Endothelial cell (in vitro differentiated cells): ENCODE data around the gene AMPD2. TPM values are rescaled to one million over a fixed set of nuclear protein-coding genes. Genes with fewer than 3 reads are reported as not detected.
"Not testable (repeated sequence)": the region's sequence is repeated elsewhere in the genome, so short reads cannot be mapped to it uniquely, and the experiment has no call there.

Experiments
- DNase-seq: peaks from one replicate; pipeline ENCODE4 v3.0.0; 2021; ENCODE audit warnings: low spot score
- H3K27ac Mint-ChIP-seq: one replicate; pipeline ENCODE4 v1.8.0; 2021; ENCODE audit warnings: mixed read lengths, inconsistent platforms; ENCODE audit not compliant: unreplicated experiment
- H3K27me3 Mint-ChIP-seq: one replicate; pipeline ENCODE4 v1.8.0; 2021; ENCODE audit warnings: mild to moderate bottlenecking, moderate library complexity, mixed read lengths, inconsistent platforms; ENCODE audit not compliant: unreplicated experiment
- H3K36me3 Mint-ChIP-seq: one replicate; pipeline ENCODE4 v1.8.0; 2021; ENCODE audit warnings: mild to moderate bottlenecking, low read depth, mixed read lengths, inconsistent platforms; ENCODE audit not compliant: unreplicated experiment
- H3K4me1 Mint-ChIP-seq: one replicate; pipeline ENCODE4 v1.8.0; 2021; ENCODE audit warnings: mild to moderate bottlenecking, mixed read lengths, inconsistent platforms; ENCODE audit not compliant: unreplicated experiment
- H3K4me3 Mint-ChIP-seq: one replicate; pipeline ENCODE4 v1.8.0; 2021; ENCODE audit warnings: mild to moderate bottlenecking, mixed read lengths, inconsistent platforms; ENCODE audit not compliant: unreplicated experiment
- H3K9me3 Mint-ChIP-seq: one replicate; pipeline ENCODE4 v1.8.0; 2021; ENCODE audit warnings: mixed read lengths, inconsistent platforms; ENCODE audit not compliant: unreplicated experiment
- total RNA-seq: library from RNA; stranded (reverse); fragmentation: NEBNext Ultra II Directional; extraction: Animal tissue kit (Norgen Biotek cat#: 25700); gene quantifications from one replicate; pipeline ENCODE4 v1.2.1, GENCODE V29; 2021; ENCODE audit not compliant: unreplicated experiment
- TF ChIP-seq, protein P1 (sequence below): fragments of 200-600 bp; sonication (generic); IDR thresholded peaks from one replicate; pipeline ENCODE4 v1.5.0; 2021; ENCODE audit warnings: antibody characterized with exemption; ENCODE audit not compliant: unreplicated experiment

Gene AMPD2
- total RNA-seq, 1 donor from 2014 or later = 92.7 TPM

DNA sequence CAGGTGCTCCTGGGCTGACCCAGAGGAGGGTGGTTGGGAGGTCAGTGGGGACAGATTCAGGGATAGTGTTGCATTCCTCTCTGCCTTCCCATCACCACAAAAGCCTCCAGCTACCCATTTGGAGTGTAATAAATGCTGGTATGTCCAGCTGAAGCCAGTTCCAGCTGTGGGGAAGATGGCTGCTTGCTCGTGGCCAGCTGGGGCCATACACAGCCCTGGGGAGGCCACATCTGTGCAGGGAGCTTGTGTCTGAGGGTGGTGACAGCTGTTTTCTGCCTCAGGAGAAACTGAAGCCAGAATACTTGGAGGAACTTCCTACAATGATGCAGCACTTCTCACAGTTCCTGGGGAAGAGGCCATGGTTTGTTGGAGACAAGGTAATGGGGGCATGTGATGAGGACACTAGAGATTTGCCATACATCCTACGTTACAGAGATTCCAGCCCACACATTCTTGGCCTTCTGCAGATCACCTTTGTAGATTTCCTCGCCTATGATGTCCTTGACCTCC, 39.0 kb downstream of the AMPD2 start:
- peaks cover 5% of the 10 kb centered on the region for H3K36me3 Mint-ChIP-seq
- no peak for DNase-seq
- peak overlapping the region; percentile 5 for H3K4me3 Mint-ChIP-seq
- H3K27me3 Mint-ChIP-seq = peaks cover 8% of the 10 kb centered on the region
- peak overlapping the region; percentile 18 for H3K27ac Mint-ChIP-seq
- TF ChIP-seq, protein P1, sequence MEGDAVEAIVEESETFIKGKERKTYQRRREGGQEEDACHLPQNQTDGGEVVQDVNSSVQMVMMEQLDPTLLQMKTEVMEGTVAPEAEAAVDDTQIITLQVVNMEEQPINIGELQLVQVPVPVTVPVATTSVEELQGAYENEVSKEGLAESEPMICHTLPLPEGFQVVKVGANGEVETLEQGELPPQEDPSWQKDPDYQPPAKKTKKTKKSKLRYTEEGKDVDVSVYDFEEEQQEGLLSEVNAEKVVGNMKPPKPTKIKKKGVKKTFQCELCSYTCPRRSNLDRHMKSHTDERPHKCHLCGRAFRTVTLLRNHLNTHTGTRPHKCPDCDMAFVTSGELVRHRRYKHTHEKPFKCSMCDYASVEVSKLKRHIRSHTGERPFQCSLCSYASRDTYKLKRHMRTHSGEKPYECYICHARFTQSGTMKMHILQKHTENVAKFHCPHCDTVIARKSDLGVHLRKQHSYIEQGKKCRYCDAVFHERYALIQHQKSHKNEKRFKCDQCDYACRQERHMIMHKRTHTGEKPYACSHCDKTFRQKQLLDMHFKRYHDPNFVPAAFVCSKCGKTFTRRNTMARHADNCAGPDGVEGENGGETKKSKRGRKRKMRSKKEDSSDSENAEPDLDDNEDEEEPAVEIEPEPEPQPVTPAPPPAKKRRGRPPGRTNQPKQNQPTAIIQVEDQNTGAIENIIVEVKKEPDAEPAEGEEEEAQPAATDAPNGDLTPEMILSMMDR = no peak
- no peaks in the 10 kb centered on the region for H3K9me3 Mint-ChIP-seq
- peaks cover 17% of the 10 kb centered on the region for H3K4me1 Mint-ChIP-seq

DNA sequence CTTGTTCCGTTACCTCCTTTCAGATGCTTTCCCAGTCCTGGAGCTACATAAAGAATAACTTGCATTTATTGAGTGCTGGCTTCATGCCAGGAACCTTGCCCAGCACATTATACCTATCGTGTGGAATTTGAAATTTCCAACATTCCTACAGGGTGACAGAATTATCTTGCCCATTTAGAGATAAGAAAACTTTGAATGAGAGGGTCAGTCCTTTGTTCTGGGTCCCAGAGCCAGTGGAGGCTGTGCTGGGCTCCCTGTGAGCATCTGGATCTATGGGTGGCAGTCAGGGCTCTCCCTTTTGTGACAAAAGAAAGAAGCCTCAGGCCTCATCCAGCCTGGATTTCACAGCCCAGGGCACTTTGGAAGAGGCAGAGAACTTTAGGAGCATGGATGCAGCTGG, 39.5 kb downstream of the AMPD2 start:
- H3K4me1 Mint-ChIP-seq = peaks cover 17% of the 10 kb centered on the region
- H3K4me3 Mint-ChIP-seq = peak overlapping the region; percentile 5
- H3K27ac Mint-ChIP-seq = no peak overlapping the region
- peaks cover 5% of the 10 kb centered on the region for H3K36me3 Mint-ChIP-seq
- TF ChIP-seq, protein P1 = no peak
- H3K9me3 Mint-ChIP-seq = no peaks in the 10 kb centered on the region
- DNase-seq = no peak
- peaks cover 8% of the 10 kb centered on the region for H3K27me3 Mint-ChIP-seq

DNA sequence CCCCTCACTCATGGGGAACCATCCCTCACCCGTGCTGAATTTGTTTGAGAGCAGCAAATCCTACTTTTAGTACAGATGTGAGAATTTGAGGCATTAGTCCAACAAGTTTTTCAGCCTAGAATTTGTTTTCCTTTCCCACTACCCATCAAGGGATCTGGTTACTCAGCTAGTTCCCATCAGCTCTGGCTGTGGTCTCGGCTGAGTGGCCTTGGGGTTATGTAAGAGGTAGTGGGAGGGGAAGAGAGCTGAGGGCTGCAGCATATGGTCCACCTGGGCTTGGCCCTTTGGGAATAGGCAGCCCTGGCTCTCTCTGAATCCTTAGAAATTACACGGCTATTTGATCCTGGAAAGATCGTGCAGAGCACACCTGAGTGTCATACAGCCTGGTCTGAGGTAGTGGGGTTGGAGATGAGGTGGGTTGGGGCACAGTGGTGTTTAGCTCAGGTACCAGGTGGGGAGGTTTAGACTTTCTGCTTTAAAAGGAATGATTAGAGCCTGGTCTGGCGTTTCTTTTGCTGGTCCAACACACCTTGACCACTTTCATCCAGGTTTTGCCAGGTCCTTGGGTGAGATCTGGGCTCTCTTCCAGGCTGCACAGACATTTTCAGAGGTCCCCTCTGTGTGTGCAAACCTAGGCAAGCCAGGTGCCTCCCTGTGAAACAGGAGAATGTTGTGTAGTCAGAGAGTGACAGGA, 40.5 kb downstream of the AMPD2 start:
- Mint-ChIP-seq H3K27me3 (peaks cover 8% of the 10 kb centered on the region), H3K9me3 (no peaks in the 10 kb centered on the region), H3K36me3 (peaks cover 5% of the 10 kb centered on the region), H3K4me1 (peaks cover 13% of the 10 kb centered on the region), H3K4me3 (no peak overlapping the region), H3K27ac (no peak overlapping the region)
- TF ChIP-seq, protein P1 = no peak
- no peak for DNase-seq

DNA sequence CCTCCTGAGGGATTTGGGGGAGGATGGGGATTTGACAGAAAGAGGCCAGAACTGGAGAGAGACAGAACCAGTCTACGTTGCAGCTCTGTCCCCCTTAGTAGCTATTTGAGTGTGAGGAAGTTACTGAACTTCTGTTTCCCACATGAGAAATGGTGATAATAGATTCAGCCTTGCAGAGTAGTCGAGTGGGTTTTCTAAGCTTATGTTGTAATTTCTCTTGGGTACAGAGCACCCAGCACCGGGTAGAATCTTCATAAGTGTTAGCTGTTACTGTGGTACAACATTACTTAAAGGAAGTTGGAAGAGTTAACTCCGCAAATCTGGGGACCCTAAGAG, 41.0 kb downstream of the AMPD2 start:
- not testable (repeated sequence) for H3K27me3 Mint-ChIP-seq, DNase-seq, H3K27ac Mint-ChIP-seq, H3K4me3 Mint-ChIP-seq, H3K36me3 Mint-ChIP-seq, H3K9me3 Mint-ChIP-seq
- H3K4me1 Mint-ChIP-seq = peaks cover 13% of the 10 kb centered on the region

DNA sequence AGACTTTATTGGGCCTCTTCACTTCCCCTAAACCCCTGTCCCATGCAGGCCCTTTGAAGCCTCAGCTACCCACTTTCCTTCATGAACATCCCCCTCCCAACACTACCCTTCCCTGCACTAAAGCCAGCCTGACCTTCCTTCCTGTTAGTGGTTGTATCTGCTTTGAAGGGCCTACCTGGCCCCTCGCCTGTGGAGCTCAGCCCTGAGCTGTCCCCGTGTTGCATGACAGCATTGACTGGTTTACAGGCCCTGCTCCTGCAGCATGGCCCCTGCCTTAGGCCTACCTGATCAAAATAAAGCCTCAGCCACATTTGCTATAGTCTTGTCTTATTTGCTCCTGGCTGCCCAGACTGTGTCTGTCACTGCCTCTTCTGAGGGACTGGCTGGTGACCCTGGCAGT, 41.8 kb downstream of the AMPD2 start:
- Mint-ChIP-seq H3K27me3 (peaks cover 8% of the 10 kb centered on the region), H3K4me1 (peaks cover 13% of the 10 kb centered on the region), H3K9me3 (no peaks in the 10 kb centered on the region), H3K27ac (no peak overlapping the region), H3K4me3 (no peak overlapping the region), H3K36me3 (peaks cover 5% of the 10 kb centered on the region)
- TF ChIP-seq, protein P1 = no peak
- DNase-seq = no peak
